NCI-H2081 treated with DMSO at 0.1 percent for 48 hours (cell line): ENCODE results near the gene EGFL7.
"Not testable (repeated sequence)": the region's sequence is repeated elsewhere in the genome, so short reads cannot be mapped to it uniquely, and the experiment has no call there.

Experiments used
- DNase-seq: peaks from one replicate; lab custom pipeline; 2025; lab: John Stamatoyannopoulos, UW

Gene EGFL7

DNA sequence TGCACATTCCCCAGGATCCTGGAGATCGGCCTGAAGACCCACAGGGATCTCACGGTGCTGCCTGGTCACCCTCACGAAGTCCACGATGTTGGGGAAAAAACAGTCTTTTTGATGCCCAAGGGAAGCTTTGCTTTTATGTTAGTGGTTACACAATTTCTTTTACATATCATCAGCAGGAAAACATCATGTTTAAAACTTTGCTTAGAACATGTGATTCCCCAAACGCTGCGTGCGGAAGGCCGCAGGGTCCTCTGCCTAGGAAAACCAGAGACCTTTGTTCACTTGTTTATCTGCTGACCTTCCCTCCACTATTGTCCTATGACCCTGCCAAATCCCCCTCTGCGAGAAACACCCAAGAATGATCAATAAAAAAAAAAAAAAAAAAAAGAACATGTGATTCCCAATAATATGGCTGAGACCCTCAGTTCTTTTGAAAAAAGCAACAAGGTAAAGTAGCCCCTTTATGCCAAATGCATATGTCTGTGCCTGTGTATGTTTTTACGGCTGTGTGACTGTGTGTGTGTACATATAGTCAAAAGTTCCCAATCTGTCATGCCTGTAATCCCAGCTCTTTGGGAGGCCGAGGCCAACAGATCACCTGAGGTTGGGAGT lies 36.0 kb downstream of the EGFL7 start:
- DNase-seq: no peak

DNA sequence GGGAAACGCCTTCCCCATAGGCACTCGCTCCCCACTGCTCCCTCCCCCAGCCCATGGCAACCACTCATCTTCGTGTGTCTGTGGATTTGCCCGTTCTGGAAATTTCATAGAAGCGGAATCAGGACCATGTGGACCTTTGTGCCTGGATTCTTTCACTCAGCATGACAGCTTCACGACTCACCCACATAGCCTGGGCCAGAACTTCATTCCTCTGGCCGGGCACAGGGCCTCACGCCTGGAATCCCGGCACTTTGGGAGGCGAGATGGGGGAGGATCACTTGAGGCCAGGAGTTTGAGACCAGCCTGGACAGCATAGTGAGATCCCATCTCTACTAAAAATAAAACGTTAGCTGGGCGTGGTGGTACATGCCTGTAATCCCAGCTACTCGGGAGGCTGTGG lies 37.6 kb downstream of the EGFL7 start:
- DNase-seq: no peak

DNA sequence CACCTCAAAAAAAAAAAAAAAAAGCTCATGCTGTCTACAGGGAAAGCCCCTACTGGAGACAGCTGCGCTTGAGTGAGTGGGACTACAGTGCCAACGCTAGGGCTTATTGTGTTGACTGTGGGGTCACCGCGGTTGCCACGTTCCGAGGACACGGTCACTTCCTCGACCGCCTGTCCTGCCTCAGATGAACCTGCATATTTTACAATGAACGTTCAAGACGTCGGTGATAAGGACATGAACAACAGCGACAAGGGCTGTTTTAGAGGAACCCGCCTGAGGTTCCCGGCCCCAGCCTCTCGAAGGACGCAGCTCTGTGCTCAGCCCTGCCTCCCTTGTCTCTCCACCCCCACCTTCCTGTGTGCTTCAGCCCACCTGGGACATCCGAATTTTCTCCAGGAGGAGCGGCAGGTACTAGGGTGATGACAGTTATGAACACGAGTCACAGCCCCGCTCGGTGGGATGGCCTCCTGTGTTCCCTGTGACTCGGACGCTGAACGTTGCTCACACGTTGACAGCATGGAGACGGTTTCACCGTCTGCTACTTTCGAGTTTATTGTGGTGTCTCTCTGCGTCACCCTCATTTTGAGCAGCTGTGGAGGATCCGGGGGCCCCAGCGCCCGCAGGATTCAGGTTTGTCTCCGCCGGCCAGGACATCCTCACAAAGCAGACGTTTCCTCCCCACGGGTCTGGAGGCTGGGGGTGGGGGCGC lies 38.4 kb downstream of the EGFL7 start:
- DNase-seq: no peak

DNA sequence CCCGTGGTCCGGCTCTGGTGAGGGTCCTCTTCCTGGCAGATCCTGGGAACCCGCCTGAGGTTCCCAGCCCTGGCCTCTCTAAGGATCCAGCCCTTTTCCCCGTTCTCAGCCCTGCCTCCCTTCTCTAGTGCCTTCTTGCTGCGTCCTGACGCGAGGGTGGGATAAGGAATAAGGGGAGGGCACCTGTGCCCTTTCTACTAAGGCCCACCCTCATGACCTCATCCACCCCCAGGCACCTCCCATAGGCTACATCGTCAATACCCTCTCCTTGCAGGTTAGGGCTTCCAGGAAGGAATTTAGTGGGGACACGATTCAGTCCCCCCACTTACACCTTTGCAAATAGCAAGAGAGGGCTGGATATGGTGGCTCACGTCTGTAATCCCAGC lies 38.9 kb downstream of the EGFL7 start:
- no peak for DNase-seq

DNA sequence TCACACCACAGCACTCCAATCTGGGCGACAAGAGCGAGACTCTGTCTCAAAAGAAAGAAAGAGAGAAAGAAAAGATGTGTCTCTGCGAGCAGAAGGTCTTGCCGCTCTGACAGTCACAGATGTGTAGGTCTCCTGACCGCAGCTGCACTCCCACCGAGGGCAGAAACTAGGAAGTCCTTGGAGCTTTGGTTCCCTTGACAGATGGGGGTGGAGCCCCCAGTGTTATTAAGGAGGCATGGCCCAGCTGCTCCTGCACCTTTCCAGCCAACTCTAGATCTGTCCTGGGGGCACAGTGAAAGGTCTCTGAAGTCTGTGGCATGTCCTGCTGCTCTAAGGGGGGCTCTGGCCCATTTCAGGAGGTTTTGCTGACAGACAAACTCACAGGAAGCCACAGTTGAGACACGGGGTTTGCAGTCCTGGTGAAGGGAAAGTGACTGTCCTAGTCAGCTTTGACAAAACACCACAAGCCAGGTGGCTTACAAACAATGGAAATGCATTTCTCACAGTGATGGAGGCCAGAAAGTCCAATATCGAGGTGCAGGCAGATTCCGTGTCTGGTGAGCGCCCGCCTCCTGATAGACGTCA lies 40.7 kb downstream of the EGFL7 start:
- no peak for DNase-seq

DNA sequence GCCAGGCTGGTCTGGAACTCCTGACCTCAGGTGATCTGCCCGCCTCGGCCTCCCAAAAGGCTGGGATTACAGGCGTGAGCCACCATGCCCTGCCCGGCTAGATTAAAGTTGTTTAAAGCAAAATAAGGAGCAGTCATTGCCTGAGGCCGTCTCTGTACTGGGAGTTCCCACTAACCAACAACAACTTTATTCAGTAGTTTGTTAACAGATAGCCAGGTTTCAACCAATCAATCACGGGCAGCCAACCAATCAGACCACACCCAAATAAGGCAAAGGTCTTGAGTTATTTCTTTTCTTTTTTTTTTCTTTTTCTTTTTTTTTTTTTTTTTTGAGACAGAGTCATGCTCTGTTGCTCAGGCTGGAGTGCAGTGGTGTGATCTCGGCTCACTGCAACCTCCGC lies 42.0 kb downstream of the EGFL7 start:
- not testable (repeated sequence) for DNase-seq

DNA sequence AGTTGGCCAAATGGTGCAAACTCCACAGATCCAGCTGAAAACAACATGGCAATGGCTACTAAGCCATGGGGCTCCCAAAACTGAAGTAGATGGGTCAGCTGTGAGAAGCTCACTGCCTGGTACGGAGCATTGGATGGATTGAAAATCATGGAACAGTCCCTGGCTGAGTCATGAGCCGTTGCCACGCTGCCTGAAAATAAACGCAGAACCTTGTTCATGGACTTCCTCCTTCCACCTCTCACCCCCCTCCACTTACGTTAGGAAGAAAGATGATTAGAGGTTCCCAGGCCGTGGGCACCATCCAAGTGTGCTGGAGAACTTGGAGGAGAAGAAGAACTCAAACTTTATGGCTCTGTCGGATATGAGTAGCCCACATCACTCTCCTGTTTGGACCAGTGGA lies 42.8 kb downstream of the EGFL7 start:
- no peak for DNase-seq

DNA sequence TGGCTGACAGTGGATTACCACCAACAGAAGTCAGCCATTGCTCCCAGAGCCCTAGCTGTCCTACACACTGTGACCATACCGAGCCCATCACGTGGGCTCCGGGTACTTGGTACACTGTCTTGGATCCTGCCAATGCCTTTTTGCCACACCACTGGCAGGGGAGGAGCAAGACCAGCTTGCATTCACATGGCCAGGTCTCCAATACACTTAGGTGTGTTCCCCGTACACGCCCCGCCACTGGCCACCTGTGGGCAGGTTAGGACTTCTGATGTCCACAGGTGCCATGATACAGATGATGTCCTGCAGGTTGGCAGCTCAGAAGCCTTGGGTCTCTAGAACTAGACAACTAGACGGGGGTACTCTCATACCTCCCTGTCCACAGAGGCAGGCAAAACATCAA lies 44.3 kb downstream of the EGFL7 start:
- DNase-seq: no peak

DNA sequence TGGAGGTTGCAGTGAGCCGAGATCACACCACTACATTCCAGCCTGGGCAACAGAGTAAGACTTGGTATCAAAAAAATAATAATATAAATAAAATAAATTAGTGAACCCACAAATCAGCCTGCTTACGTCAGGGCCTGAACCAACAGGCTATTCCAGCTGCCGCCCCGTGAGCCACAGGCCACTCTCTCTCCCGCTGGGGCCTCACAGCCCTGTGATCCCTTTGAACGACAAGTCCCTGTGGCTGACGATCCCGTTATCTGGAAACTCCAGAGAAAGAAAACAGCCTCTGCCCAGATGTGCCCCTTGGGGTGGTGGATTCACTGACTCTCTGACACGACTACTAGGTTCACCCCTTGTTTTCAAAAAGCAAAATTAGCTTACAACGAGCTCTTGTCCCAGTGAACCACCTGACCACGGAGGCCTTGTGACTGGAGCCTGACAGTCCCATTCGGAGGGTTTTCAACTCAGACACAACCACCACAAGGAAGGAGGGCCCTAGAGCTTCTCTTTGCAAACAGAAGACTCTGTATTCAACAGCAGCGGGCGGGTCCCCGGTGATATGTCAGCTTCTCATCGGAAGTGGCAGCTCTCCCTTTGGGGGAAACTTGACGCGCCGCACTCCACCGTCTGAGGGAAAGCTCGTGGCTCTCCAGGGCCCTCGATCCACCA lies 45.3 kb downstream of the EGFL7 start:
- no peak for DNase-seq

DNA sequence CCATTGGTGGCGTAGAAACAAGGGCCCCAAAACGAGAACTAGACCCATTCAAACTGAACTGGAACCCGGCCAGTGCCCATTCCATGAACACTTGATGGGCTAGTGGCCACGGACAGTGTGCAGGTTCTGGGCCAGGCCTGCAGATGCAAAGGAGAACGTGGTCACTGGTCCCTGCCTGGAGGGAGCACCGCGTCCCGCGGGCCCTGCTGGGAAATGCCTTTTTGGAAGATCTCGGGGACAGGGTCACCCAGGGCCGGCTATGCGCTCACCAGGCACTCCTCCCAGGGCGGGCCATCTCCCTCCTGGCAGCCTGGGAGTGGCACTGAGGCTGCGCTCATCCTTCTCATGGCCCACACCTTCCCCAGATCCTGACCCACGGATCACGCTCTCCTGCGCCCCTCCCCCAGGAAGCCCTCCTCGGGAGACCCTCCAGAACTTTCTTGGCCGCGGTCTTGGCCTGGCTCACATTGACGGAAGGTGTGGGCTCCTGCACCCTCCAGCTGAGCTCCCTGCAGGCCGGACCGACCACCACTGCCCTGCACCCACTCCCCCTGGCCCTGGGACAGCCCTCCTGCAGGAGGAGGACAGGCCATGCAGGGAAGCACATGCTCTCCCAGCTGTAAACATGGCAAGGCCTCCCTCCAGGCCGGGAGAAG lies 46.9 kb downstream of the EGFL7 start:
- no peak for DNase-seq

DNA sequence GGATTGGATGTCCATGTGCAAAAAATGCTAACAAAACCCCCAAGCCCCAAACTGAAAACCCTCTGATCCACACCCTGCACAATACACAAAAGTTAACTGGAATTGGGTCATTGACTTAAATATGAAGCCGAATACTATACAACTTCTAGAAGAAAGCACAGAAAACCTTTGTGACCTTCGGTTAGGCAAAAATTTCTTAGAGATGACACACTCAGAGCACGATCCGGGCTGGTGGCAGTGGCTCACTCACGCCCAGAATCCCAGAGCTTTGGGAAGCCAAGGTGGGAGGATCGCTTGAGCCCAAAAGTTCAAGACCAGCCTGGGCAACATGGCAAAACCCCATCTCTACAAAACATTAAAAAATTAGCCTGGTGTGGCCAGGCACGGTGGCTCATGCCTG lies 47.8 kb downstream of the EGFL7 start:
- no peak for DNase-seq

DNA sequence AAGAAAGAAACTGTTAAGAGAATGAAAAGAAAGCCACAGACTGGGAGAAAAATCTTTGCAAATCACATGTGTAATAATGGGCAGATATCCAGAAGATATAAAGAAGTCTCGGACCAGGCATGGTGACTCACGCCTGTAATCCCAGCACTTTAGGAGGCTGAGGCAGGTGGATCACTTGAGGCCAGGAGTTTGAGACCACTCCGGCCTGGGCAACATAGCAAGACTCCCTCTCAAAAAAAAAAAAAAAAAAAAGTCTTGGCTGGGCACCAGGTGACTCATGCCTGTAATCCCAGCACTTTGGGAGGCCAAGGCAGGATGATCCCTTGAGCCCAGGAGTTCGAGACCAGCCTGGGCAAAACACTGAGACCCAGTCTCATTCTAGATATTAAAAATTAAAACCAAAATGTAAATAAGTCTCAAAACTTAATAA lies 48.5 kb downstream of the EGFL7 start:
- DNase-seq: not testable (repeated sequence)

DNA sequence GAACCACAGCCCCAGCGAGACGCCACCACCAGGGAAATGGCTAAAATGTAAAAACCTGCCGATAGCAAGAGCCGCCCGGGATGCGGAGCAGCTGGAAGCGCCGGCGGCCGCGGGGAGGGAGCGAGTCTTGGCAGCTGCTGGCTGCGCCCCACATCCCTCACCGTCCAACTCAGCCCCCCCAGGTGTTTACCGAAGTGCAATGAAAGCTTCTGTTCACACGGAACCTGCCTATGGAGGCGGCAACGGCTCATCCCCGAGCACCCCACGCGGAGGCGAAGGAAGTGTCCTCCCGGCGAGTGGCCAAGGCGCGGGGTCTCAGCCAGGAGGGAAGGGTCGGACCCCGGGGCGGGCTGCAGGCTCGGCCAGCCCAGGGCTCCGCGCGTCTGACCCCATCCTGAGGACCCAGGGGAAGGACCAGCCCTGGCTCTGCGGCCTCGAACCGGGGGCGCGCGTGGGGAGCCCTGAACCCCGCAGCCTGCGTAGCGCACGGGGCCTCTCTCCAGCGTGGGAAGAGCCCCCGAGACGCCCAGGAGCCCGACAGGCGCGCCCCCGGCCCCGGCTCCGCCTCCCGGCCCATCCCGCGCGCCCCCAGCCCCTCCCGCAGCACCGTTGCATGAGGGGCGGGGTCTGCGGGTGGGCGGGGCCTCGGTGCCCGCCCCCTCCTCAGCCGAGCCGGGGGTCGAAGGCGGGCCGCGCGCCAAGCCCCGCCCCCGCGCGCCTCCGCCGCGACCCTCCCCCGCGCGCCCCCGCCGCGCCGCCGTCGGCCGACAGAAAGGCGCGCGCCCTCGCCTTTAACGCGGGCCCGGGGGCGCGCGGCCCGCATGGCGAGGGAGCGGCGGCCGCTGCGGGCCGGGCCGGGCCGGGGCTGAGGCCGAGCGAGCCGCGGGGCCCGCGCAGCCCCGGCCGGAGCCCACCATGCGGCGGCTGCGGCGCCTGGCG lies 49.3 kb downstream of the EGFL7 start, which contains the start of gene DIPK1B:
Gene DIPK1B, plus strand, starts transcription at position 822 of the 939 bp plus-strand sequence. Its CDS starts 94 bp downstream, at position 916.
- peak; percentile 61 for DNase-seq

DNA sequence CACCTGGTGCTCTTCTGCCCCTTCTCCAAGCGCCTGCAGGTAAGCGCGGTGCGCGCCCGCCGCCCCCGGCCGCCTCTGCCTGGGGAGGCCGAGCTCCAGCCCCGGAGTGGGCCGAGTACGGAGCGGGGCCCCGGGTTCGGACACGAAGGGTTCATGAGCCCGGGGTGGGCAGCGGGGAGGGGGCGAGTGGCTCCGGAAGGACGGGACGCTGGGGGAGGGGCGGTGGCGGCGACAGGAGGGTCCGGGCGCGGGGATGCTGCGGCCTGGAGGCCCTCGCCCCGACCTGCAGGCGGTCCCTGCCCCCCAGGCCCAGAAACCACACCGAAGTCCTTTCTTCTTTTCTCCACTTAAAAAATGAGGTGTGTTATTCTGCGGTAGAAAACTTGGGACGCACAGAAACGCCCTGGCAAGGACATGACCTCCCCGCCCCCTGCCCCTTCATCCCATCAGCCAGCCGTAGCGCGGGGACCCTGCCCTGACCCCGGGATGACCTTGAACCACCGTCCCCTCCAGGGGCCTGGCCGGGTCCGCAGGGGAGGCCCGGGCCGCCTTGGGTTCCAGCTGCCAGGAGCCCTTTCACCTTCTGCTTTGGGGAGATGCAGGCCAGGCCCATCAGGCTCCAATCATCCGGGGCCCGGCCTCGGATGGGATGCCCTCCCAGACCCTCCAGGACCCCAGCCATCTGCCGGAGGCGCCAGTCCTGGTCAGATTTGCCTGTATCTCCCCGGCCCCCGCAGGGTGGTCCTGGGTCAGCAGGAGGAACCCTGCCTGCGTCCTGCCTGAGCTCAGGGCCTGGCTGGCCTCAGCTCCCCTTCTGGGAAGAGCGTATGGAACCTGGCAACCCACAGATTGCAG lies 50.2 kb downstream of the EGFL7 start:
- no peak for DNase-seq

DNA sequence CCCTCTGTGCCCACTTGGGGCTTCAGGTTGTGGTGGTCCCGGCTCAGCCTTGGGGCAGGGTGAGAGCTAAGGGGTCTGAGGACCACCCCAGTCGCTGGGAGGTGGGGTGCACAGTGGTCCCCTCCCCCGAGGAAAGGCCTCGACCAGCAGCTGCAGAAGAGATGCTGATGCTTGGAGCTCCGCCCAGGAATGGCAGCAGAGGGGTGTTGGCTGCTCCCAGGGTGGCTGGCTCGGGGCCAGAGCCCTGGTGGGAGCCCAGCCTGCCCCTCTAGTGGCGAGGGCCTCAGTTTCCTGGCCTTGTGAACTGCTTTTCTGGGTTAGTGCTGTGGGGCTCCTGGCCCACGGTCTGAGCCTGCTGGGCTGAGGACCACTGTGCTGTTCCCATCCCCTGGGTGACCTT lies 50.8 kb downstream of the EGFL7 start:
- no peak for DNase-seq

DNA sequence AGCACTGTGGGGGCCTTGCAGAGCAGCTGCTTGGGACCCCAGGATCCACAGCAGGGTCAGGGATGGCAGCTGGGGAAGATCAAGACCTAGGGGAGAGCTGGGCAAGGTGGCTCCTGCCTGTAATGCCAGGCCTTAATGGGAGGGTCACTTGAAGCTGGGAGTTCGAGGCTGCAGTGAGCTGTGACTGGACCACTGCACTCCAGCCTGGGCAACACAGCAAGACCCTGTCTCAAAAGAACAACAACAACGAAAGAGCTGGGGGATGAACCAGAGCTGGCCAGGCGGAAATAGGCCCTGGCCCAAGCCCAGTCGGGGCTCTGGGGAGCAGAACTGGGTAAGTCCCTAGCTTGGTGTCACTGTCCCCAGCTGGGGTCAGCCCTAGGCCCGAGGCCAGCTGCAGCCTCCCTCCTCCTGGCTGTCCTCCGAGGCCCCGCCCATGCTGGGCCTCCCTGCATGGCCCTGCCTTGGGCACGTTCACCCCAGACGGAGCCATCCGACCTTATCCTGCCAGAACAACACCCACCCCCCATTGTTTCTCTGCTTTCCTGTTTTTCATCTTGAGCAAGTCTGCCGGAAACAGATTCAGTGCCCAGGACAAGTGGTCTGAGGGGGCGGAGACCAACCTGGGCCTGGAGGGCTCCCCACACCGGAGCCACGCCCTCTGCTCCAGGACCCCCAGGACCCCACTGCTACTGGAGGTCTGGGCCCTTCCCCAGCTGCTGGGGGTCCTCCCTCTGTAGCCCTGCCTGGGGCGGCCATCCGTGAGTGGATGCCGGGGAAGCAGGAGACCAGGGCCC lies 51.6 kb downstream of the EGFL7 start:
- no peak for DNase-seq

DNA sequence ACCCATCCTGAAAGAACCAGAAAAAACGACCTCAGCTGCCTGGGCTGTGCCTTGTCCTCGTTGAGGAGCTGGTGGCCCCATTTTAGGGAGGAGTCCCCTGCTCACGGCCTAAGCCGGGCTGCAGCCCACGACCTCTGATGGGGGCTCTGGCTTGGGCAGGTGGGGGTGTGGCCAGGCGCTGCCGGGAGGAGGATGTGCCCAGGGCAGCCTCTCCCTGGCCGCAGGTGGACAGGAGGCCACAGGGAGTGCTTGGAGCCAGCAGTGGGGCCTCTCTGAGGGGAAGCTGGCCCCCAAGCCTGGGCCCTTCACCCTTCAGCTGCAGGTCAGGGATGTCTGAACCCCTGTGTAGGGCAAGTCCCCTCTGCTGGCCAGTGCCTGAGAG lies 52.2 kb downstream of the EGFL7 start:
- DNase-seq: no peak

DNA sequence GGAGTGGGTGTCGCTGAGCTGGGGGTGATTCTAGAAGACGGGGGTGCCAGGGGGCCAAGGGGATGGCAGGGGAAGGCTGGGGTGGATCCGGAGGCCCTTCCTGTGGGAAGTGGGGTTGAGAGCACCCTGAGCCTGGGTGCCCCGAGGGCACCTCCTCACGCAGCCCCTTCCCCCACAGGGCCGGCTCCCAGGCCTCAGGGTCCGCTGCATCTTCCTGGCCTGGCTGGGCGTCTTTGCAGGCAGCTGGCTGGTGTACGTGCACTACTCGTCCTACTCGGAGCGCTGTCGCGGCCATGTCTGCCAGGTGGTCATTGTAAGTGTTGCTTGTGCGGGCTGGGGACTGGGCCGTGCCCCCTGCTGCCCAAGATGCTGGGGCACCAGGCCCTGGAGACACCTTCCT lies 54.7 kb downstream of the EGFL7 start:
- no peak for DNase-seq

DNA sequence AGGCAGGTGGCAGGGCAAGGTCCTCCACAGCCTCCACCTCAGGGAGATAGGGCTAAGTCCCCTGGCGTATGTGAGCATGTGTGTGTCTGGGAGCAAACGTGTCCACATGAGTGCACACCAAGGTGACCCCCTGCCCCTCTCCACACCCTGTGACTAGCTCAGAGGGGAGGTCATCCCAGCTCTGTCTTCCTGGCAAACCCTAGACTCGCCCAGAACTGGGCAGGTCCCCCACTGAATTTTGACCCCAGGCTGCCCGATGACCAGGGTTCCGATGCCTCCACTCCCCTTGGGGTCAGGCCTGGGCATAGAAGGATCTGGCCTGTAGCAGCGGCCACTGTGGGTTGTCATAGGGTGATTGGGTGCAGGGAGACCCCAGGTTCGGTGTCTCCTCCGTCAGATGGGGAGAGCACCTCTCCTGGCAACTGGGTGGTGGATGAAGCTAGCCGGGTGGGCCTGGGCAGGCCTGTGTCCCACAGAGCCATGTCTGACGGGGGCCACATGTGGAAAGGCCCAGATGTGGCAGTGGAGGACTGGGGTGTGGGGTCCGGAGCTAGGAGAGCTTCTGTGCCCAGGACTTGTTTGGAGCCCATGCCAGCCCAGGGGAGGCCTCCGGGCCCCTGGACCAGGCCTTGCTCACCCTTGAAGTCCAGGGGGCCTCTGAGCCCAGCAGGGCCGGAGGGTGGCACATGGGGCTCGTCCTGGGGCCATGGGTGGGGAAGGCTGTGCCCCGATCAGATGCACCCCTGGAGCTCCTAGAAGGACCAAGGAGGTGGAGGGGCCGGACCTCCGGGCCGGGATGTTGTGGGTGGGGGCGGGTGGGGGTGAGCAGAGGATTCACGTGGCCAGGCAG lies 55.9 kb downstream of the EGFL7 start:
- DNase-seq: no peak
